Measurements from ENCODE around the gene KCNMA1. TPM values are rescaled to one million over a fixed set of nuclear protein-coding genes. Genes with fewer than 3 reads are reported as not detected.

Gene KCNMA1
- total RNA-seq, 1 experiment from 2014 or later: 0.49 TPM

GRCh38 chr10:77386365-77386764, 251.2 kb downstream of the KCNMA1 start (continued):
- TF ChIP-seq CTCF (IDR thresholded peaks at IDR 0.05 in 2 of 3, conservative IDR thresholded peaks at IDR 0.05 in 1 of 3; ENCODE audit: borderline replicate concordance in 1 of 3, insufficient read depth in 1 of 3, low read depth in 2 of 3, low read length in 2 of 3): no peak
- TF ChIP-seq CEBPB (IDR thresholded peaks at IDR 0.05; ENCODE audit: low read depth): no peak
- TF ChIP-seq EGR1 (IDR thresholded peaks at IDR 0.05; ENCODE audit: low read depth): no peak
- no peak for TF ChIP-seq TCF7L2 (IDR thresholded peaks at IDR 0.05; ENCODE audit: borderline replicate concordance, extremely low read depth, insufficient read depth, insufficient read length)
- no peak for TF ChIP-seq SIN3A (IDR thresholded peaks at IDR 0.05; ENCODE audit: low read depth)

- Histone ChIP-seq H3K4me1 (ENCODE audit: control insufficient read depth in 1 of 2, insufficient read depth in 2 of 2, low read length in 2 of 2) (no peaks in the 10 kb centered on the region), H3K9ac (ENCODE audit: low read length) (no peak overlapping the region), H3K36me3 (ENCODE audit: control insufficient read depth in 1 of 2, insufficient read depth in 2 of 2, low read length in 2 of 2) (no peaks in the 10 kb centered on the region), H3K9me3 (ENCODE audit: control insufficient read depth in 1 of 2, insufficient read depth in 1 of 2, low read depth in 1 of 2, low read length in 2 of 2) (no peaks in the 10 kb centered on the region), H3K27ac (ENCODE audit: low read depth, low read length) (no peak overlapping the region), H2AFZ (ENCODE audit: low read depth, low read length, poor library complexity, severe bottlenecking) (no peak overlapping the region), H3K9me2 (ENCODE audit: insufficient read depth) (no peaks in the 10 kb centered on the region), H3K27me3 (ENCODE audit: insufficient read depth, low read length) (peaks cover 35% of the 10 kb centered on the region; the same call in 1 of the 2 replicates), H3K4me3 (replicated peaks in 1 of 2; ENCODE audit: low read depth in 1 of 2, low read length in 2 of 2) (no peak overlapping the region), H4K20me1 (ENCODE audit: insufficient read depth) (no peaks in the 10 kb centered on the region), H3K4me2 (ENCODE audit: low read length) (no peak overlapping the region), H3K79me2 (ENCODE audit: insufficient read depth, low read length) (no peaks in the 10 kb centered on the region)
- TF ChIP-seq EZH2phosphoT487 (IDR thresholded peaks at IDR 0.05; ENCODE audit: borderline replicate concordance) (no peak), SP1 (IDR thresholded peaks at IDR 0.05; ENCODE audit: low read depth) (no peak), POLR2A (IDR thresholded peaks at IDR 0.05; ENCODE audit: borderline replicate concordance, extremely low read depth, insufficient read depth, insufficient read length) (no peak), POLR2AphosphoS5 (IDR thresholded peaks at IDR 0.05; ENCODE audit: low read depth, low read length) (no peak), EZH2 (IDR thresholded peaks at IDR 0.05) (no peak), SRF (IDR thresholded peaks at IDR 0.05; ENCODE audit: low read depth) (no peak), CBX3 (IDR thresholded peaks at IDR 0.05; ENCODE audit: low read depth) (no peak), JUND (IDR thresholded peaks at IDR 0.05) (no peak), YY1 (IDR thresholded peaks at IDR 0.05; ENCODE audit: extremely low read depth, insufficient replicate concordance, low read depth, low read length) (no peak), MAX (IDR thresholded peaks at IDR 0.05) (no peak), RAD21 (IDR thresholded peaks at IDR 0.05; ENCODE audit: low read depth) (no peak), FOSL1 (IDR thresholded peaks at IDR 0.05; ENCODE audit: low read depth) (no peak), ZBTB33 (IDR thresholded peaks at IDR 0.05; ENCODE audit: extremely low read depth, insufficient replicate concordance, low read length) (no peak)
- POLR2A ChIA-PET: no interaction called here
- CTCF ChIA-PET: no interaction called here
- RAD21 ChIA-PET (ENCODE audit: low non-redundant PET in 1 of 2, low total read pairs in 2 of 2, uncharacterized antibody in 2 of 2, unreplicated experiment in 2 of 2): no interaction called here
- ATAC-seq (no peak), DNase-seq (ENCODE audit: low read depth, low spot score) (no peak)
- intact Hi-C loops (cut with micrococcal nuclease): no loop called here
- no TSS peak for BruUV-seq (replicated peaks)
Observed at GRCh38 chr10:77385315-77385714, 252.3 kb downstream of the KCNMA1 start.

Measured in HCT116 (cell line).